Activated CD8-positive, alpha-beta T cell treated with anti-CD3 and anti-CD28 coated beads, Interleukin-2, amount 10 ng/mL, durations not matched to agents 7 days and 5 days (primary cell): ENCODE measurements around the gene EMILIN3. TPM values are rescaled to one million over a fixed set of nuclear protein-coding genes. Genes with fewer than 3 reads are reported as not detected.

ENCODE experiments used
- ATAC-seq: fragments of 150-1000 bp; cut with Tn5 transposase; one replicate; pipeline ENCODE4 v1.10.0; 2021; ENCODE audit warnings: moderate library complexity
- CTCF ChIA-PET: fragments of 350-600 bp; sonication (Branson Sonifier 250); formaldehyde crosslinking; loops from one replicate; lab custom pipeline; 2021; ENCODE audit warnings: antibody characterized with exemption; lab: Charles Lee
- POLR2A ChIA-PET: fragments of 350-600 bp; sonication (Branson Sonifier 250); formaldehyde crosslinking; loops from one replicate; lab custom pipeline; 2021; ENCODE audit warnings: antibody characterized with exemption; lab: Charles Lee
- DNase-seq: peaks from one replicate; pipeline ENCODE4 v3.0.0-alpha.2; 2020
- H3K27ac Mint-ChIP-seq: one replicate; pipeline ENCODE4 v1.8.0; 2021; ENCODE audit warnings: mild to moderate bottlenecking, mixed read lengths
- H3K27me3 Mint-ChIP-seq: one replicate; pipeline ENCODE4 v1.8.0; 2021; ENCODE audit warnings: low read depth, mixed read lengths
- H3K36me3 Mint-ChIP-seq: one replicate; pipeline ENCODE4 v1.8.0; 2021; ENCODE audit warnings: low read depth, mixed read lengths
- H3K4me1 Mint-ChIP-seq: one replicate; pipeline ENCODE4 v1.8.0; 2021; ENCODE audit warnings: low read depth, mixed read lengths
- H3K4me3 Mint-ChIP-seq: one replicate; pipeline ENCODE4 v1.8.0; 2021; ENCODE audit warnings: mild to moderate bottlenecking, mixed read lengths
- H3K9me3 Mint-ChIP-seq: one replicate; pipeline ENCODE4 v1.8.0; 2022; ENCODE audit warnings: mixed read lengths; ENCODE audit not compliant: insufficient read depth
- total RNA-seq, 2 experiments: library from RNA; stranded (reverse); gene quantifications; one replicate each; pipeline ENCODE4 v1.2.3, GENCODE V29; 2021

Gene EMILIN3
- total RNA-seq, 2 experiments from 2014 or later = not detected

GRCh38 chr20:41359541-41360011, 7.0 kb downstream of the EMILIN3 start:
- CTCF ChIA-PET = no interaction called here
- H3K27ac Mint-ChIP-seq = no peak overlapping the region

GRCh38 chr20:41358717-41359116, 7.9 kb downstream of the EMILIN3 start:
- no peaks in the 10 kb centered on the region for H3K36me3 Mint-ChIP-seq
- H3K27me3 Mint-ChIP-seq = no peaks in the 10 kb centered on the region
- no peak overlapping the region for H3K27ac Mint-ChIP-seq
- no peak for ATAC-seq
- ChIA-PET CTCF (no interaction called here), POLR2A (no interaction called here)
- no peaks in the 10 kb centered on the region for H3K4me1 Mint-ChIP-seq
- DNase-seq = no peak
- no peak overlapping the region for H3K4me3 Mint-ChIP-seq
- H3K9me3 Mint-ChIP-seq = no peaks in the 10 kb centered on the region

More at GRCh38 chr20:41359541-41360011, 7.0 kb downstream of the EMILIN3 start:
- POLR2A ChIA-PET = no interaction called here
- H3K9me3 Mint-ChIP-seq = no peaks in the 10 kb centered on the region
- ATAC-seq = no peak
- H3K36me3 Mint-ChIP-seq = no peaks in the 10 kb centered on the region
- no peak for DNase-seq
- H3K4me1 Mint-ChIP-seq = no peaks in the 10 kb centered on the region
- no peak overlapping the region for H3K4me3 Mint-ChIP-seq
- peaks cover 2% of the 10 kb centered on the region for H3K27me3 Mint-ChIP-seq

- no peaks in the 10 kb centered on the region for H3K27me3 Mint-ChIP-seq
- H3K9me3 Mint-ChIP-seq = no peaks in the 10 kb centered on the region
- no peak overlapping the region for H3K27ac Mint-ChIP-seq
- H3K4me1 Mint-ChIP-seq = no peaks in the 10 kb centered on the region
- POLR2A ChIA-PET = no interaction called here
- DNase-seq (no peak), ATAC-seq (no peak)
- no peak overlapping the region for H3K4me3 Mint-ChIP-seq
- H3K36me3 Mint-ChIP-seq = no peaks in the 10 kb centered on the region
- CTCF ChIA-PET = no interaction called here
These were observed 8.4 kb downstream of the EMILIN3 start for GRCh38 chr20:41358230-41358629.

- H3K9me3 Mint-ChIP-seq = no peaks in the 10 kb centered on the region
- ATAC-seq (no peak), DNase-seq (no peak)
- H3K27ac Mint-ChIP-seq = no peak overlapping the region
- H3K36me3 Mint-ChIP-seq = no peaks in the 10 kb centered on the region
- H3K4me3 Mint-ChIP-seq = no peak overlapping the region
- CTCF ChIA-PET = interaction anchor here (1.2 kb wide), 1 partner anchor 185 kb away, joined by 3 read pairs; no protein-coding TSS in a partner anchor
- no peaks in the 10 kb centered on the region for H3K4me1 Mint-ChIP-seq
- no peaks in the 10 kb centered on the region for H3K27me3 Mint-ChIP-seq
- POLR2A ChIA-PET = interaction anchor here (0.6 kb wide), 1 partner anchor 13 kb away, joined by 3 read pairs; no protein-coding TSS in a partner anchor
These were observed 9.0 kb downstream of the EMILIN3 start for GRCh38 chr20:41357424-41358163.

GRCh38 chr20:41356951-41357350, 9.7 kb downstream of the EMILIN3 start:
- ATAC-seq (no peak), DNase-seq (no peak)
- Mint-ChIP-seq H3K4me1 (no peaks in the 10 kb centered on the region), H3K36me3 (no peaks in the 10 kb centered on the region), H3K9me3 (no peaks in the 10 kb centered on the region), H3K4me3 (no peak overlapping the region), H3K27ac (no peak overlapping the region), H3K27me3 (no peaks in the 10 kb centered on the region)
- ChIA-PET POLR2A (interaction anchor here (0.6 kb wide), 1 partner anchor 14 kb away, joined by 3 read pairs; no protein-coding TSS in a partner anchor), CTCF (interaction anchor here (1.2 kb wide), 1 partner anchor 184 kb away, joined by 3 read pairs; no protein-coding TSS in a partner anchor)

GRCh38 chr20:41355598-41356203, 10.9 kb downstream of the EMILIN3 start:
- Mint-ChIP-seq H3K9me3 (no peaks in the 10 kb centered on the region), H3K27me3 (no peaks in the 10 kb centered on the region), H3K4me3 (no peak overlapping the region), H3K27ac (no peak overlapping the region), H3K4me1 (no peaks in the 10 kb centered on the region), H3K36me3 (no peaks in the 10 kb centered on the region)
- CTCF ChIA-PET = no interaction called here
- no peak for ATAC-seq
- POLR2A ChIA-PET = no interaction called here
- no peak for DNase-seq

- no peak overlapping the region for H3K27ac Mint-ChIP-seq
- no peaks in the 10 kb centered on the region for H3K9me3 Mint-ChIP-seq
- no peaks in the 10 kb centered on the region for H3K4me1 Mint-ChIP-seq
- DNase-seq (no peak), ATAC-seq (no peak)
- no peaks in the 10 kb centered on the region for H3K27me3 Mint-ChIP-seq
- ChIA-PET CTCF (no interaction called here), POLR2A (no interaction called here)
- H3K4me3 Mint-ChIP-seq = no peak overlapping the region
- H3K36me3 Mint-ChIP-seq = no peaks in the 10 kb centered on the region
These were observed 11.4 kb downstream of the EMILIN3 start for GRCh38 chr20:41355192-41355591.

GRCh38 chr20:41353530-41353929, 13.1 kb downstream of the EMILIN3 start:
- no peaks in the 10 kb centered on the region for H3K9me3 Mint-ChIP-seq
- H3K27ac Mint-ChIP-seq = no peak overlapping the region
- no peak overlapping the region for H3K4me3 Mint-ChIP-seq
- DNase-seq (no peak), ATAC-seq (no peak)
- CTCF ChIA-PET = interaction anchor here (0.7 to 1.5 kb wide), 2 partner anchors 13 to 218 kb away, joined by 3 to 6 read pairs; partner anchors contain the start of gene LPIN3
- no peaks in the 10 kb centered on the region for H3K4me1 Mint-ChIP-seq
- H3K27me3 Mint-ChIP-seq = no peaks in the 10 kb centered on the region
- no peaks in the 10 kb centered on the region for H3K36me3 Mint-ChIP-seq
- POLR2A ChIA-PET = no interaction called here

- no peaks in the 10 kb centered on the region for H3K27me3 Mint-ChIP-seq
- DNase-seq (no peak), ATAC-seq (no peak)
- ChIA-PET CTCF (interaction anchor here (1.5 kb wide), 1 partner anchor 217 kb away, joined by 6 read pairs; no protein-coding TSS in a partner anchor), POLR2A (no interaction called here)
- no peaks in the 10 kb centered on the region for H3K4me1 Mint-ChIP-seq
- H3K36me3 Mint-ChIP-seq = no peaks in the 10 kb centered on the region
- H3K4me3 Mint-ChIP-seq = no peak overlapping the region
- no peaks in the 10 kb centered on the region for H3K9me3 Mint-ChIP-seq
- no peak overlapping the region for H3K27ac Mint-ChIP-seq
These were observed 14.0 kb downstream of the EMILIN3 start for GRCh38 chr20:41352666-41353065.

- ChIA-PET POLR2A (no interaction called here), CTCF (interaction anchor here (1.5 kb wide), 1 partner anchor 217 kb away, joined by 6 read pairs; no protein-coding TSS in a partner anchor)
- Mint-ChIP-seq H3K27ac (no peak overlapping the region), H3K4me3 (no peak overlapping the region), H3K36me3 (no peaks in the 10 kb centered on the region), H3K4me1 (no peaks in the 10 kb centered on the region), H3K9me3 (no peaks in the 10 kb centered on the region), H3K27me3 (no peaks in the 10 kb centered on the region)
- DNase-seq = no peak
- ATAC-seq = no peak
These were observed 14.5 kb downstream of the EMILIN3 start for GRCh38 chr20:41352106-41352505.

GRCh38 chr20:41350408-41350962, 16.1 kb downstream of the EMILIN3 start:
- CTCF ChIA-PET = interaction anchor here (1.3 kb wide), 1 partner anchor 11 kb away, joined by 3 read pairs; no protein-coding TSS in a partner anchor
- H3K9me3 Mint-ChIP-seq = no peaks in the 10 kb centered on the region
- ATAC-seq (no peak), DNase-seq (no peak)
- POLR2A ChIA-PET = no interaction called here
- H3K4me3 Mint-ChIP-seq = no peak overlapping the region
- no peak overlapping the region for H3K27ac Mint-ChIP-seq
- H3K4me1 Mint-ChIP-seq = no peaks in the 10 kb centered on the region
- no peaks in the 10 kb centered on the region for H3K36me3 Mint-ChIP-seq
- no peaks in the 10 kb centered on the region for H3K27me3 Mint-ChIP-seq

GRCh38 chr20:41349943-41350342, 16.7 kb downstream of the EMILIN3 start:
- H3K4me3 Mint-ChIP-seq = no peak overlapping the region
- CTCF ChIA-PET = interaction anchor here (1.3 kb wide), 1 partner anchor 10 kb away, joined by 3 read pairs; no protein-coding TSS in a partner anchor
- DNase-seq (no peak), ATAC-seq (no peak)
- no peak overlapping the region for H3K27ac Mint-ChIP-seq
- H3K27me3 Mint-ChIP-seq = no peaks in the 10 kb centered on the region
- H3K4me1 Mint-ChIP-seq = no peaks in the 10 kb centered on the region
- POLR2A ChIA-PET = no interaction called here
- no peaks in the 10 kb centered on the region for H3K36me3 Mint-ChIP-seq
- no peaks in the 10 kb centered on the region for H3K9me3 Mint-ChIP-seq
